ENCODE measurements around the gene SAMHD1.

- TF ChIP-seq POLR2A (IDR thresholded peaks at IDR 0.05), result no peak
- TF ChIP-seq CTCF (IDR thresholded peaks at IDR 0.05), result no peak
Measured at GRCh38 chr20:36850759-36851158, 100.7 kb downstream of the SAMHD1 start.
